Stimulated activated CD4-positive, alpha-beta T cell treated with anti-CD3 and anti-CD28 coated beads, Interleukin-4, amount 100 ng/mL, for 1 hour (primary cell): Measurements from ENCODE around the gene UHRF2.
"Not testable (repeated sequence)": the region's sequence is repeated elsewhere in the genome, so short reads cannot be mapped to it uniquely, and the experiment has no call there.

Experiments used
- DNase-seq: peaks from one replicate; pipeline ENCODE4 v3.0.0-alpha.2; 2020

The UHRF2 gene

GRCh38 chr9:6428940-6429889 lies 16.2 kb downstream of the UHRF2 start:
- DNase-seq, result no peak

- DNase-seq, result no peak
These were observed 18.0 kb downstream of the UHRF2 start for GRCh38 chr9:6431038-6431437.

- DNase-seq, result no peak
These were observed 20.4 kb downstream of the UHRF2 start for GRCh38 chr9:6433410-6433809.

GRCh38 chr9:6439051-6439703 lies 26.2 kb downstream of the UHRF2 start:
- no peak for DNase-seq

GRCh38 chr9:6440405-6440804 lies 27.4 kb downstream of the UHRF2 start:
- no peak for DNase-seq

GRCh38 chr9:6441269-6441668 lies 28.3 kb downstream of the UHRF2 start:
- DNase-seq, result no peak

- DNase-seq, result no peak
These were observed 30.7 kb downstream of the UHRF2 start for GRCh38 chr9:6443661-6444060.

- no peak for DNase-seq
These were observed 31.1 kb downstream of the UHRF2 start for GRCh38 chr9:6444128-6444527.

- DNase-seq, result no peak
These were observed 36.1 kb downstream of the UHRF2 start for GRCh38 chr9:6449086-6449485.

- no peak for DNase-seq
These were observed 36.6 kb downstream of the UHRF2 start for GRCh38 chr9:6449645-6450044.

GRCh38 chr9:6450641-6451375 lies 37.8 kb downstream of the UHRF2 start:
- no peak for DNase-seq

- not testable (repeated sequence) for DNase-seq
These were observed 42.3 kb downstream of the UHRF2 start for GRCh38 chr9:6455292-6455691.

GRCh38 chr9:6458704-6459103 lies 45.7 kb downstream of the UHRF2 start:
- DNase-seq, result not testable (repeated sequence)

- DNase-seq, result no peak
These were observed 46.7 kb downstream of the UHRF2 start for GRCh38 chr9:6459718-6460117.

GRCh38 chr9:6460189-6460768 lies 47.3 kb downstream of the UHRF2 start:
- DNase-seq, result no peak

GRCh38 chr9:6461619-6462018 lies 48.6 kb downstream of the UHRF2 start:
- no peak for DNase-seq

- no peak for DNase-seq
These were observed 54.1 kb downstream of the UHRF2 start for GRCh38 chr9:6467006-6467625.

- DNase-seq, result no peak
These were observed 58.3 kb downstream of the UHRF2 start for GRCh38 chr9:6471231-6471850.

- no peak for DNase-seq
These were observed 60.2 kb downstream of the UHRF2 start for GRCh38 chr9:6473151-6473550.

GRCh38 chr9:6479959-6480358 lies 67.0 kb downstream of the UHRF2 start:
- DNase-seq, result no peak

- no peak for DNase-seq
These were observed 71.2 kb downstream of the UHRF2 start for GRCh38 chr9:6484210-6484609.

- no peak for DNase-seq
These were observed 75.4 kb downstream of the UHRF2 start for GRCh38 chr9:6488395-6488794.
